Measurements from ENCODE around the gene CSTPP1. TPM values are rescaled to one million over a fixed set of nuclear protein-coding genes. Genes with fewer than 3 reads are reported as not detected.

Gene CSTPP1
- total RNA-seq, 1 donor from 2014 or later, result 36.9 TPM

DNA sequence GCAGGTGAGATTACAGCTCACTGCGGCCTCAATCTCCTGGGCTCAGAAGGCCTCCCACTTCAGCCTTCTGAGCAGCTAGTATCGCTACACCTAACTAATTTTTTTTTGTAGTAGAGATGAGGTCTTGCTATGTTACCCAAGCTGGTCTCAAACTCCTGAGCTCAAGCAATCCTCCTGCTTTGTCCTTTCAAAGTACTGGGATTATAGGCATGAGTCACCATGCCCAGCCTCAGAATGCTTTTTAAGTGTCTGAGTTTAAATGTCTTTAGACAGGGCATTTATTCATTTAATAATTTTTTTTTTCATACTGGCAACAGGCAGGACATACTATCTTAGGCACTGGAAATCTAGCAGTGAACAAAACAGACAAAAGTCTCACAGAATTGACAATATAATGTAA is 45.9 kb upstream of the CSTPP1 start:
- H3K4me3 Mint-ChIP-seq (ENCODE audit: unreplicated experiment), result no peak overlapping the region

GRCh38 chr11:46892109-46892508 is 44.5 kb upstream of the CSTPP1 start:
- H3K4me1 Mint-ChIP-seq (ENCODE audit: unreplicated experiment), result peaks cover 2% of the 10 kb centered on the region
- TF ChIP-seq, protein P1, sequence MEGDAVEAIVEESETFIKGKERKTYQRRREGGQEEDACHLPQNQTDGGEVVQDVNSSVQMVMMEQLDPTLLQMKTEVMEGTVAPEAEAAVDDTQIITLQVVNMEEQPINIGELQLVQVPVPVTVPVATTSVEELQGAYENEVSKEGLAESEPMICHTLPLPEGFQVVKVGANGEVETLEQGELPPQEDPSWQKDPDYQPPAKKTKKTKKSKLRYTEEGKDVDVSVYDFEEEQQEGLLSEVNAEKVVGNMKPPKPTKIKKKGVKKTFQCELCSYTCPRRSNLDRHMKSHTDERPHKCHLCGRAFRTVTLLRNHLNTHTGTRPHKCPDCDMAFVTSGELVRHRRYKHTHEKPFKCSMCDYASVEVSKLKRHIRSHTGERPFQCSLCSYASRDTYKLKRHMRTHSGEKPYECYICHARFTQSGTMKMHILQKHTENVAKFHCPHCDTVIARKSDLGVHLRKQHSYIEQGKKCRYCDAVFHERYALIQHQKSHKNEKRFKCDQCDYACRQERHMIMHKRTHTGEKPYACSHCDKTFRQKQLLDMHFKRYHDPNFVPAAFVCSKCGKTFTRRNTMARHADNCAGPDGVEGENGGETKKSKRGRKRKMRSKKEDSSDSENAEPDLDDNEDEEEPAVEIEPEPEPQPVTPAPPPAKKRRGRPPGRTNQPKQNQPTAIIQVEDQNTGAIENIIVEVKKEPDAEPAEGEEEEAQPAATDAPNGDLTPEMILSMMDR (IDR thresholded peaks at IDR 0.05), result no peak
- H3K36me3 Mint-ChIP-seq (ENCODE audit: unreplicated experiment), result peaks cover 22% of the 10 kb centered on the region
- no peaks in the 10 kb centered on the region for H3K9me3 Mint-ChIP-seq (ENCODE audit: unreplicated experiment)
- no peak overlapping the region for H3K27ac Mint-ChIP-seq (ENCODE audit: unreplicated experiment)
- no peaks in the 10 kb centered on the region for H3K27me3 Mint-ChIP-seq (ENCODE audit: unreplicated experiment)
- no peak for DNase-seq (ENCODE audit: extremely low spot score, unreplicated experiment)
- H3K4me3 Mint-ChIP-seq (ENCODE audit: unreplicated experiment), result no peak overlapping the region

More for the DNA sequence above, 45.9 kb upstream of the CSTPP1 start:
- DNase-seq (ENCODE audit: extremely low spot score, unreplicated experiment), result no peak
- no peaks in the 10 kb centered on the region for H3K9me3 Mint-ChIP-seq (ENCODE audit: unreplicated experiment)
- TF ChIP-seq, protein P1 (IDR thresholded peaks at IDR 0.05), result no peak
- H3K27me3 Mint-ChIP-seq (ENCODE audit: unreplicated experiment), result no peaks in the 10 kb centered on the region
- H3K36me3 Mint-ChIP-seq (ENCODE audit: unreplicated experiment), result peaks cover 21% of the 10 kb centered on the region
- H3K27ac Mint-ChIP-seq (ENCODE audit: unreplicated experiment), result no peak overlapping the region
- no peaks in the 10 kb centered on the region for H3K4me1 Mint-ChIP-seq (ENCODE audit: unreplicated experiment)

DNA sequence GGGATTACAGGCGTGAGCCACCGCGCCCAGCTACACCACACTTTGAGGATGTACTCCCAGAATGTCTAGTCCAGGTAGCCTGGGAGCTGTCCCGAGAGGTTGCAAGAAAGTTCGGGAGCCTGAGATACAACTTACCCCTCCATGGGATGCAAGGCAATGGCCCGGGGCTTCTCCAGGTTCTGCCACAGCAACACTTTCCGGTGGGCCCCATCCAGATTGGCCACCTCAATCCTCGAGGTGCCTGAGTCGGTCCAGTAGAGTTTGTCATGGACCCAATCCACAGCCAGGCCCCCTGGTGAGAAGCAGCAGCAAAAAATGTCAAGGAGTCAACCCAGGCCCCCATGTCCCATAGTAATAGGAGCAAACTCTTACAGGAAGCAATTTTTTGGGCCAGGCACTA is 43.7 kb upstream of the CSTPP1 start:
- TF ChIP-seq, protein P1 (IDR thresholded peaks at IDR 0.05), result no peak
- H3K27me3 Mint-ChIP-seq (ENCODE audit: unreplicated experiment), result no peaks in the 10 kb centered on the region
- H3K27ac Mint-ChIP-seq (ENCODE audit: unreplicated experiment), result no peak overlapping the region
- DNase-seq (ENCODE audit: extremely low spot score, unreplicated experiment), result no peak
- peaks cover 2% of the 10 kb centered on the region for H3K4me1 Mint-ChIP-seq (ENCODE audit: unreplicated experiment)
- H3K36me3 Mint-ChIP-seq (ENCODE audit: unreplicated experiment), result peaks cover 22% of the 10 kb centered on the region
- H3K9me3 Mint-ChIP-seq (ENCODE audit: unreplicated experiment), result no peaks in the 10 kb centered on the region
- no peak overlapping the region for H3K4me3 Mint-ChIP-seq (ENCODE audit: unreplicated experiment)

GRCh38 chr11:46894506-46894905 is 42.1 kb upstream of the CSTPP1 start:
- peaks cover 26% of the 10 kb centered on the region for H3K36me3 Mint-ChIP-seq (ENCODE audit: unreplicated experiment)
- TF ChIP-seq, protein P1 (IDR thresholded peaks at IDR 0.05), result no peak
- H3K4me1 Mint-ChIP-seq (ENCODE audit: unreplicated experiment), result peaks cover 2% of the 10 kb centered on the region
- no peak overlapping the region for H3K4me3 Mint-ChIP-seq (ENCODE audit: unreplicated experiment)
- no peaks in the 10 kb centered on the region for H3K27me3 Mint-ChIP-seq (ENCODE audit: unreplicated experiment)
- H3K27ac Mint-ChIP-seq (ENCODE audit: unreplicated experiment), result no peak overlapping the region
- H3K9me3 Mint-ChIP-seq (ENCODE audit: unreplicated experiment), result no peaks in the 10 kb centered on the region
- no peak for DNase-seq (ENCODE audit: extremely low spot score, unreplicated experiment)

DNA sequence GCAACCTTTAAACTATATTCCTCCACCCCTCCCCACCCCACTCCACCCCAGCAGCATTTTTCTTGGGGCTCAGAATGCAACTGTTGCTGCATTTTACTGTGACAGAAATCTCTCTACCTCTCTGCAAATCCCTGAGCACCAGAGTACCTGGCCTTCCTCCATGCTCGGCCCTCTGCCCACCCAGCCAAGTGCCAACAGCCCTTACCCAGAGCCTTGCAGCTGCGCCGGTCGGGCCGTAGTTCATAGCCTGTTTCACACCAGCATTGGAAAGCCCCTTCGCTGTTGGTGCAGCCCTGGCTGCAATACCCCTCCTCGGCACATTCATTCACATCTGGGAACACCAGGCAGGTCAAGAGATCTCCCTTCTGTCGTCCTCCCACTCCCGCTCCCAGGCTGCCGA is 41.6 kb upstream of the CSTPP1 start:
- TF ChIP-seq, protein P1 (IDR thresholded peaks at IDR 0.05), result no peak
- no peaks in the 10 kb centered on the region for H3K27me3 Mint-ChIP-seq (ENCODE audit: unreplicated experiment)
- H3K9me3 Mint-ChIP-seq (ENCODE audit: unreplicated experiment), result no peaks in the 10 kb centered on the region

More for the DNA sequence above, 41.6 kb upstream of the CSTPP1 start:
- Mint-ChIP-seq H3K36me3 (ENCODE audit: unreplicated experiment) (peaks cover 23% of the 10 kb centered on the region), H3K4me3 (ENCODE audit: unreplicated experiment) (no peak overlapping the region), H3K27ac (ENCODE audit: unreplicated experiment) (no peak overlapping the region), H3K4me1 (ENCODE audit: unreplicated experiment) (peaks cover 2% of the 10 kb centered on the region)
- DNase-seq (ENCODE audit: extremely low spot score, unreplicated experiment), result no peak
